ENCODE measurements around the gene TRIM39.

- no peak for TF ChIP-seq CTCF (IDR thresholded peaks at IDR 0.05)
- no peak for TF ChIP-seq POLR2A (IDR thresholded peaks at IDR 0.05)
These were observed 37.9 kb downstream of the TRIM39 start for GRCh38 chr6:30364591-30364990.

All from body of pancreas (tissue), 4 donors.